CD4-positive, alpha-beta T cell treated with Interleukin-6 at 100 ng/mL for 8 hours (primary cell): ENCODE data around the gene PBXIP1.

Experiments used
- DNase-seq: peaks from one replicate; pipeline ENCODE4 v3.0.0-alpha.2; 2020; ENCODE audit warnings: mixed read lengths, low spot score

The PBXIP1 gene

DNA sequence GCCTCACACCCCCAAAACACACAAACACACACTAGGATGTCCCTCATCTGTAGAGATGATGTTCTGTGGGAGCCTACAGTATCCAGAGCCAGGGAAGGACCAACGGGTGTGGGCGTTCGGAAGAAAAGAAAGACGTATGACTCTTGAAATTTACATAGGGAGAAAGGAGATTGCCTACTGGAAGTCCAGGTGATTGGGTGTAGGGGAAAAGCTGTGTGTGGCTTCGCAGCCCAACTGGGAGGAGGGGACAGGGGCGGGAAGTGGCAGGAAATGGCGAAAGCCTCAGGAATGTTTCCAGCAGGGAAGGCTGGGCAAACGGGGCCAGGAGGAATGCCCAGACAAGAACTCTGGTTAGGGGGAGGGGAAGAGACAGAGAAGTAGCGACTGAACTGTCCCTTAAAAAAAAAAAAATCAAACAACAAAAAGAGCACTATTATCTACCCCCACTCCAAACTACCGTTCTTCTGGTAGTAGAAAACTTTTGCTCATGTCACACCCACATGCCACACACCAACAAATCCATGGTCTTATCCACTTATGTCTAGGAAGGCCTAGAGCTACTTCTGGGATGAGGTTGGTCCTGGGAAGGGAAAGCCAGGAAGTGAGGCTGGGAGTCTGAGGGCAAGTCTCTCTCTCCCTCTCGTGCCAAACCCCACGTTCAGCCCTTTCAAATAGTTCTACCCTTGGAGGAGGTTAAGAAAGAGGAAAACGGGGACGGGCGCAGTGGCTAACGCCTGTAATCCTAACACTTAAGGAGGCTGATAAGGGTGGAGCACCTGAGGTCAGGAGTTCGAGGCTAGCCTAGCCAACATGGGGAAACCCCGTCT, 16.8 kb upstream of the PBXIP1 start:
- no peak for DNase-seq

DNA sequence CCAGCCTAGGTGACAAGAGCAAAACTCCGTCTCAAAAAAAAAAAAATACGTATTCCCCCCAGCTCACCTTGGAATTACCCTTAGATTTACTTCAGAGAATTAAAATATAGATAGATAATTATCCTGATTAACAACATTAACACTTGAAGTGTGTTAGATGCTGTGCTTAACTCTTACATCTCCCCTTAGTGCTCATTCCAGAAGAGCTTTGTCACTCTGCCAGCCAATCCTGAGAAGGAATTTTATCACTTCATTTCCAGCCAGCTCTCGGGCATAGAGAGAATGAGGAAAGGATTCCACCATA, 16.3 kb upstream of the PBXIP1 start:
- DNase-seq, result no peak

DNA sequence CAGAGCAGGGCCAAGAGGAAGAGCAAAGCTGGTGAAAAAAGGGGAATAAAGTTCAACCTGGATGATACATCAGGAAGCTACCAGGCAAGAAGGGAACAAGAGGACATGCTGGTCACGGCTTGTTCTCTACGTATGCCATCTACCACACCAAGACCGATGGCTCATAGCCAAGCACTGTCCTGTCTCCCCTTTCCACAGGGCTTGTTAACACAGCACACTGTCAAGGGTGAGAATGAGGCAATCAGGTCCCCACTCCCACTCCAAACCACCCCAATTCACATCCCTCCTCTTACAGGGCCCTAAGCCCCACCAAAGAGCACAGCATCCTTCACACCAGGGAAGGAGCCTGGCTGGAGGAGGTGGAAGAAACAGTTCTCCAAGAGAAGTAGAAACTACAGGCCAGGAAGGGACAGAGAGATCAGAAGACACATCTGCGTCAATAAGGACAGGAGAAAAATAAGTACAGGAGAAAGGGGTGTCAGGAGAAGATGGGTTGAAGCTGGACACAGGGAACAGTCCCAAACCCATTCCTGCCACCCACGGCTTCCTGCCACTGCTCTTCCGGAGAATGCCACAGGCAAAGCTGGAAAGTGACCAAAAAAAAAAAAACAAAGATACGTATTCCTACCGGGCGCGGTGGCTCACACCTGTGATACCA, 15.6 kb upstream of the PBXIP1 start:
- DNase-seq, result no peak

DNA sequence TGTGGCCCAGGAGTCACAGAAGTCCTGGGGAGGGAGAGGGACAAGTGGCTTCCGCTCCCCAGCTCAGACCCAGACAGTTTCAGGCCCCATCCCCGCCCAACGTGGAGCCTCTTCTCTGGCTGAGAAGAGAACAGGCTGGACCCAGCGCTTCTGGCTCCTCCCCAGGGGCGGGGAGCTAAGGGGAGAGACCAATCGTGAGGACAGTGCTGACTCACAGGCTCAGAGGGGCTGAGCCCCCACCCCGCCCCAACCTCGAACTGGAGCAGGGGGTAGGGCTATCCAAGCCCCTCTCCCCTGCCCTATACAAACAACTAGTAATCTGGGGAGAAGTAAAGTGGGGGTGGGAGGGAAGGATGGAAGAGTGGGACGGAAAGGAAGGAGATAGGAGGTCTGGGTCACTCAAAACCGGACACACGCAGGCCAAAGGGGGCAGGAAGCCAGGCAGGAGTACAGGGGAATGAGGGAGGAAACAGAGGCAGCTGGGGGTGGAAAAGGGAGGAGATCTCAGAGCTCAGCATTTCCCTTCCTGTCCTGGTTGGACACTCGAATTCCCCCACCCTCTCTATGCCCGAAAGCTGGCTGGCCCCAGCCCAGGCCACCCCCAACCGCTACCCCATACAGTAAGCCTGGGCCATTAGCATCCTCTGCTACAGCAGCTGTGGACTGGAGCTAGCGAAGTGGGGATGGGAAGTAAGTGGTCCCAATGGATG, 14.9 kb upstream of the PBXIP1 start, which contains the start of gene SHC1:
Gene SHC1 (minus strand): TSS at position 117 of the 710 bp plus-strand sequence. CDS start 221 bp downstream, outside the sequence.
- no peak for DNase-seq

DNA sequence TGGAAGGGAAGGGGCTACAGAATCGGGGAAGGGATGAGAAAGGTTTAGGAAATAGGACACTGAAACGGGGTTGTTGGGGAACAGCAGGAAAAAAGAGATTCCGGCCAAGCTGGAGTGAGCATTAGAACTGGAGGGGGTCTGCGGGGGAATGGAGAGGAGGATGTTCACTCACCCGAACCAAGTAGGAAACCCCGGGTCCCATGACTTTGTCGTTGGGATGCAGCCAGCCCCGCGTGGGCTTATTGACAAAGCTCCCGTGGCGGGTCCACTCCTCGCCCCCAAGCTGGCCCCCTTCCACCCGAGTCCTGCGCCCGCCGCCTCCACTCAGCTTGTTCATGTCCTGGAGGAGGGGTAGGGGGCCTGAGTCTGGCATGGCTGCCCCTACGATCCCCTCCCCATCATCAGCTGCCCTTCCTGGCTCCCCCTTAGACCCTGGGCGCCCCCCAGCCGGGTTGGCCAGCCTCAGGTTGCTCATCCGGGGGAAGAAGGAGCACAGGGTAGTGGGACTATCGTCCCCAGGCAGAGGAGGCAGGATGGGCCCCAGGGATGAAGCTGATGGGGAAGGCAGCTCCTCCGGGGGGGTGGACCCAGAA, 14.1 kb upstream of the PBXIP1 start:
- DNase-seq, result no peak

DNA sequence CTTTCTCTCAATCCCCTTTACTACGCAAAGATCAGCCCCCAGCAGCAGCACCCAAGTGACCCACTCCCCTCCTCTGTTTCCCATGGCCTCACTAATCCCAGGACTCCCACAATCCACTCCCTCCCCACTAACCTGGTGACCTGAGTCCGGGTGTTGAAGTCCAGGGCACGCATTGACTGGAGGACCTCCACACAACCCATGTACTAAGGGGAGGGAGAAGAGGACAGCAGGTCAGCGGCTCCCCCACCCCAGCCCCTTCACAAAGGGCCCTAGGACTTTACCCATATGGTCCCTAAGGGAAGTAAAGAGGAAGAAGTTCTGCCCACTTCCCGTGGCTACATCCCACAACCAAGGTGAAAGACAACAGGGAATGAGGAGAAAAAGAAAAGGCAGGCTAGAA, 13.3 kb upstream of the PBXIP1 start:
- DNase-seq, result no peak

DNA sequence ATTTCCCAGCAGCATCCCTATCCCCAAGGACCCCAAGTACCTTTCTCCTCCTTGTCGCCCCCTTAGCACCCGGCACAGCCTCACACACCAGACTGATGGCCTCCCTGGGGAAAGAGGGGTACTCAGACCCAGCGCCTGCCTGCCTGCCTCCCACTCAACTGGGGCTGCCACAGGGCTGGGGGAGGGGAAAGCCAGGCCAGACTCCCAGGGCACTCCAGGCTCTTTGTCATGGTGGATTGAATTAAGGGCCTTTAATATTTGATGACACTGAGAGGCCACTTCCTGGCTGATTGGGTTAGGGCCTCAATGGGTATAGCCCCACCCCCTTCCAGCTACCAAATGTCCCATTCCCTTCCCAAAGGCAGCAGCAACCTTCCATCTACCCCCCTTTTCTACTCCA, 12.8 kb upstream of the PBXIP1 start:
- no peak for DNase-seq

DNA sequence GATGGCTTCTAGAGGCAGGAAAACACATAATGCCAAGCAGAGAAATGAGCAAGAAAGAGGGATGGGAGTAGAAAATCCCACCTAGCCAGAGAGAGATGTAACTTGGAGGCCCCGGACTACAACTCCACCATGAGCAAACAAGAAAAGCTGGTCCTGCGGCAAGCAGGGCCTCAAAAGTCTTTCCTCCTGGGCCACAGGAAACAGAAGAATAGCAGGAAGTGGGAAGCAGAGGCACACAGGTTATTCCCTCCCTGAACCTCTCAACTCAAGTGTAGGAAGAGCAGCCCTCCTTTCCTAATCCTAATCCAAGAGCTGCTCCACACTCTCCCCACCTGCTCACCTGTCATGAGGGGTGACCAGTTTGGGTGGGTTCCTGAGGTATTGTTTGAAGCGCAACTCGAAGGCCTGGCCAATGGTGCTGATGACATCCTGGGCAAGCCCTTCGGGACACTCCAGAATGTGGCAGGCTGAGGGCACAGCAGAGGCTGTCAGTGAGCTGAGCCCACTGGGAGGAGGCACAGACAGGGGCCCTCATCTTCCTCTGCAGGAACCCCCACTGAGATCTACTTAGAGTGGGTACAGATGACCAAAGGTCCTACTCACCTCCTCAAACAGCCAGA, 11.5 kb upstream of the PBXIP1 start:
- no peak for DNase-seq

DNA sequence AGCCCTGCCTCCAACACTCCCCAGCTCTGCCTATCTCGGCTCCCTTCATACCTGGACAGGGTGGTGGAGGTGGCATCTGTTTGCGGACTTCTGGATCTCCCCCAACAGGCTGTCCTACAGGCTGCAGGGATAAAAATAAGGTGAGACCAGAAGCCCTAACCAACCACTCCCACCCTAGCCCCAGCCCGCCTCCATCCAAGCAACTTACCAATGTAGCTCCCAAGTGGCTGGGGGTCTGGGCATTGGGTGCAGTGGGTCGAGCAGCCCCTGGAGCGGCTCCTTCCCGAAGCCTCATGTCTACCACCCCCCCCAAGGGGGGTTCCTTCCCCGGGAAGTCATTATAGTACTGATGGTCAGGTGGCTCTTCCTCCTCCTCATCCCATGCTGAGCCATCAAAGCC, 10.2 kb upstream of the PBXIP1 start:
- no peak for DNase-seq

DNA sequence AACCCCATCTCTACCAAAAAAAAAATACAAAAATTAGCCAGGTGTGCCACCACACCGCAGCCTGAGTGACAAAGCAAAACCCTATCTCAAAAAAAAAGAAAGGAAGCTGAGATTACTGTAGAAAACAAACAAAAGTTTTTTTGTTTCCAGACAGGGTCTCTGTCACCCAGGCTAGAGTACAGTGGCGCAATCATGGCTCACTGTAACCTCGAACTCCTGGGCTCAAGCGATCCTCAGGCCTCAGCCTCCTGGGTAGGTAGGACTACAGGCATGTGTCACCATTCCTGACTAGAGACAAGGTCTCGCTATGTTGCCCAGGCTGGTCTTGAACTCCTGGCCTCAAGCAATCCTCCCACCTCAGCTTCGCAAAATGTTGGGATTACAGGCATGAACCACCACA, 8.5 kb upstream of the PBXIP1 start:
- no peak for DNase-seq

DNA sequence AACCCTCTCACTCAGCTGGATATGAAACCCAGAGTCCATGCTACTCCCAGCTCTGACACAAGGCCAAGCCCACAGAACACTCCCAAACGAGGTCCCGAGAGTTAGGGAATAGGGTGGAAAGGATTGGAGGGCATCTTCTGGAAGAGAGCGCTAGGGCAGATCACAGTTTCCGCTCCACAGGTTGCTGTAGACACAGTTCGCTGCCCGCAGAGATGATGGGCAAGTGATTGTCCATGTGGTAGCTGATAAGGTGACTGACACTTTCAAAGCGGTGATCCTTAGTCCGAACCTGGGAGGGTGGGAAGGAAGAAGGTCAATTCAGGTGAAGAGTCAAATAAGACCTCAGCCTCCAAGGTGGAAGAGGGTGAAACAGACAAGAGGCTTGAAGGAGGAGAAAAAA, 7.7 kb upstream of the PBXIP1 start:
- DNase-seq, result no peak

DNA sequence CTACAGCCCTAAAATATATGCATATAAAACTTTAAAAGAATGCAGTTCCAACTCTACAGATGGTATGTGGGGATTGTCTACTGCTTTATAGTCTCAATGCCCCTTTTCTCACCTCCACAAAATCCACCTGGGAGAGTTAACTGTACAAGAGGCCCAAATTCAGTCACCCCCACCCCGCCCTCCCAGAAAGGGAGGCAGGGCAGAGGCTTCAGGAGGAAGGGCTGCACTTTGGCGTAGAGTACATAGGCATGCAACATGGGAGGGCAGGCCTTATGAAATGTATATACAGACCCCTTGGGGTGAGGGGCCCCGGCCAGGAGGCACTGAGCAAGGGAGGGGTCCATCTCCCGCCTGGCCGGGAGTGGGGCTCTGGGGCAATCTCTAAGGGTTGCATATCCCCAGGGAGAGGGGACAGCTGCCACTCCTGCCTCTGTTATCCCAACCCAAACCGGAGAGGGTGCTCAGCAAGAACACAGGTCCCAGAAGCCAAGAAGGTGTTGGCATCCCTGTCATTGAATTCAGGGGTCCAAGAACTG, 7.0 kb upstream of the PBXIP1 start:
- no peak for DNase-seq

DNA sequence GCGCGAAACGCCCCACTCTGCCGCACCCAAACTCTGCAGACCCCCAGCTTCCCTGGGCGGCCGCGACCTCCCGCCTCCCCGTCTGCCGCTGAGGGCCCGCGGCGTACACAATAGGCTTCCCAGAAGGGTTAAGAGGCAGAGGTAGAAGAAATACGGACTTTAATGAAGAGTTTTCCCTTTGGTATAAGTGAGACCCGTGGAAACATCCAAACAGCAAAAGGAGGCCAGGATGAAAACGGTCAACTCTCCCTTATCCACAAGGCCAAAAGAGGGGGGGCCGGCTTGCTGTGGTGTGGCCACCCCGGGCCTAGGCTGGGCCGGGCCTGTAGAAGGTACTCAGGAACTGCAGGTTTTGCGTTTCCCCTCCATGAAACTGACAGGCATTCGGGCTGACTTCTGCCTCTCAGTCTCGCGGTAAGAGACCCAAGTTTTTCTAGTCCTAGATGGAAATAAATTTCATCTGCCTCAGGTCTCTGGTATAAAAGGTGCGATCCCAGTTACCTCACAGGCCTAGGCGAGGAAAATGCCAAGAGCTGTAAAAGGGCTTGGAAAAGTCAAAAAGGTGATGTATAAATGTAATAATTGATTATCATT, 6.4 kb upstream of the PBXIP1 start:
- DNase-seq, result no peak

DNA sequence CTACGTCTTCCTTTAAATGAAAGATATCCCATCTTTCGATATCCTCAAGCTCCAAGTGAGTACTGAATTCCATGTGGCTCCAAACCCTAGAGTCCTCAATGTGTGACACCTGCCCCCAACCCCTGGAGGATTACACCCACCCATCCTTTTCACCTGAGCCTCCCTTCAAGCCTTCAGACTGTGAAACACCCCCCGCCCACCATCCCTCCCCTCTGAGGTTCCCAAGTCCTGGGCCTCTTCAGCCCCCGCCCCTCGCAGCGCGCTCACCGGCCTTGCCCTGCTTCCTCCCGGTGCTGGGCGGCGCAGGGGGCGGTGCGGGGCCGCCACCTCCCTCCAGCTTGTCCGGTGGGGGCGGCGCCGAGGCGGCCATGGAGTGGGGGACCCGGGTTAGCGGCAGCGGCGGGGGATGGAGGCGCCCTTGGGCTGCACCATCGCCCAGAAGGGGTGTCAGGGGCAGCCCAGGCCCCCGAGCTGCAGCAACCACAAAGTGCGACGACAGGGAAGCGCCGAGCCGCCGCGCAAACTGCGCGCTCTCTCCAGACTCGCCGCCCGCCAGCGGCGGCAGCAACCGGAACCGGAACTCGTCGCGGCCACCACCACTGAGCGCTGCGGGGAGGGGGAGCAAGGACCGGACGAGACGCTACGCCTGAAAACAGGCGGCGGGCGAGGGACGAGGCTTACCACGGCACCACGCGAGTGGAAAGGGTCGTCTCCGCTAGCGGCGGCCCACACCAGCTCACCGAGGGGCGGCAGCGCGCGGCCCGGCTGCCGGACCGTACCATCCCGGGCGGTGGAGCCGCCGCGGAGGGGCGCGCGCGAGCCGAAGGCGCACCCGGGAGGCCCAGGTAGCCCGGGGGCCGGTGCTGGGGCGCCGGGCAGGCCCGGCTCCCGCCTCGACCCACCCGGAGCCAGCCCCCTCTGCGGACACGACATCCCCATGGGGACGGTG, 5.6 kb upstream of the PBXIP1 start, which contains the start of gene PYGO2:
Gene PYGO2 (minus strand): TSS at position 576 of the 949 bp plus-strand sequence. CDS start 206 bp downstream, at position 370.
- DNase-seq, result peak; percentile 71

DNA sequence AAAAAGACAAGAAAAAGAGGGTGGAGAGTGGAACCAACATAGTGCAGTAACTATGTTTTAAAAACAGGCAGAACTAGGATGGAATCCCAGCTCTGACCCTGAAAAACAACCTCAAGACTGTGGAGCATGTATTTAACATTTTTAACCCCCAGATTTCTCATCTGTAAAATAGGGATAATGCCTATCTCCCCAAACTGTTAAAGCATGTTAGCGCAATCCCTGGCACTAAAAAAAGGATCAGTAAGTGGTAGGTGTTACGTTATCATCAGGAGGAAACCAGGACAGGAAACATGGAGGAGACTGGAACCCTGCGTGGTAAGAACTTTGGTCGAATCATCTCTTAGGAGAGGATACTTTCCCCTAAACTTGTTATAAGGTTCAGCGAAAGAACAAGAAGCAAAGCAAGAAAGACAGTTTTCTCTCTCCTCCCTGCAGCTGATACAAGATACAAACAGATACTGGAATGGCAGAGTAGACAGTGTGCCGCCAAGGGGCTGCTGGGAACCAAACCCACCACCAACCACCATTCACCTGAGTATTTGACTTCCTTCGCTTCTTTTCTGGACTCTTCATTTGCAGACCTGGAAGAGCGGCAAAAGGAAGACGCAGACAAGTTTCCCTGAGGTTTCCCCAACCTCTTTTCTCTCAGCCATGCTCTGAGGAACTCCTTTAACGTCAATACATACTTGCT, 4.7 kb upstream of the PBXIP1 start:
- no peak for DNase-seq

DNA sequence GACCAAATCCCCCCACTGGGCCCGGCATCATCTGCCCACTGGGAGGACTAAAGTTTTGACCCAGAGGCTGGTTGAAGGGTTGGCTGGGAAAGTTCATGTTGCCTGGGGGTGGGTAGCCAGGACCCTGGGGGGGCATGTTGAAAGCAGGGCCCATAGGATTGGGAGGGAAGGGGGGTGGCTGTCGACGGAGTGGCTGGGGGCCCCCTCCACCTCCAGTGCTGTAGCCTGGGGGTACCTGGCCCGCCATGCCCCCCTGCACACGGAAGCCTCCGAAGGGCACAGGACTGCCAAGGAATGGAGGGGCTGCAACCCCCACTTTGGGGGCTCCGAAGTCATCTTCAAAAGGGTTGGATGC, 3.5 kb upstream of the PBXIP1 start:
- no peak for DNase-seq

DNA sequence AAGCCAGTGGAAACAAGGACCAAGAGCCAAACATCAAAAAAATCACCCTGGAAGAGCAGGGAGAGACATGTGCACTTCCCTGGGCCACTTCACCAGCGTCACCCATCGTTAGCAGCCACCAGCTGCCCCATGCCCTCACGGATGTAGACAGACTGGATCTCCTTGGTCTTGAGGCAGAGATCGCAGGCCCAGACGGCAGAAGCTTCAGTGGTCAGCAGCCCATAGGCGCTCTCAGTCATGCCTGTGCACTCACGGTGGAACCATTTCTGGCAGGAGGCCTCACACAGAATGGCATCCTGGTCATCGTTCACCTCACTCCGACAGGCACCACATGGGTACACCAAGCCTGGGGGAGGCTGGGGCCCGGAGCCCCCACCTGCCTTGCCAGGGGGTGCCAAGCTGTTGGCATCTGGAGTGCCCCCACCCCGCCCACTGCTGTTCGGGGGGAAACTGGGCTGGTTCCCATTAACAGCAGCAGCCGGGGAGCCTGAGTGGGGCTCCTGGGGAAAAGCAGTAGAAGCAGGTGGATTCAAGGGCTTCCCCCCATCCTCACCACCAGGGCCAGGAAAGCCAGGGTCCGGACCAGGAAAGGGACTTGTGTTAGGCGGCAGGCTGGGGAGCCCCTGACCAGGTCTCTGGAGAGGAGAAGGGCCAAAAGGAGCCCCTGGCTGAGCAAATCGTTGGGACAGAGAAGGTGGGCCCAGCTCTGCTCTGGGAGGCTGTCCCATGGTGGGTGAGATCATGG, 3.0 kb upstream of the PBXIP1 start:
- DNase-seq, result no peak

DNA sequence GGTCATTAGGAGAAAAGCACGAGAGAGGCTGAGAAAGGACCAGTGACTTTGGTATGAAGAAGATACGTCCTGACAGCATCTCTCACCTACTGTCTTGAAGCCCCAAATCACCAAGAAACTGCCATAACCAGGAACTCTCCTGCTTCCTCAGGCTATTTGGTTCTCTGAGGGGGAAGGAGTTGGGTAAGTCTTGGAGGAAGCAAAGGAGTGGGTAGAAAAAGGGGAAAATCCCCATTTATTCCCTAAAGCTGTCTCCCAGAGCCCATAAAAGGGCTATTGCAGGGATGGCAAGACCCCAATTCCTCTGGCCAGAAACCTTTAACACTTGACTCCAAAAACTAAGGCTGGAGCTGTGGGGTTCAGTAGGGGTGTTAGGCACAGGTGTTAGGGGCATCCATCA, 2.1 kb upstream of the PBXIP1 start:
- DNase-seq, result no peak

DNA sequence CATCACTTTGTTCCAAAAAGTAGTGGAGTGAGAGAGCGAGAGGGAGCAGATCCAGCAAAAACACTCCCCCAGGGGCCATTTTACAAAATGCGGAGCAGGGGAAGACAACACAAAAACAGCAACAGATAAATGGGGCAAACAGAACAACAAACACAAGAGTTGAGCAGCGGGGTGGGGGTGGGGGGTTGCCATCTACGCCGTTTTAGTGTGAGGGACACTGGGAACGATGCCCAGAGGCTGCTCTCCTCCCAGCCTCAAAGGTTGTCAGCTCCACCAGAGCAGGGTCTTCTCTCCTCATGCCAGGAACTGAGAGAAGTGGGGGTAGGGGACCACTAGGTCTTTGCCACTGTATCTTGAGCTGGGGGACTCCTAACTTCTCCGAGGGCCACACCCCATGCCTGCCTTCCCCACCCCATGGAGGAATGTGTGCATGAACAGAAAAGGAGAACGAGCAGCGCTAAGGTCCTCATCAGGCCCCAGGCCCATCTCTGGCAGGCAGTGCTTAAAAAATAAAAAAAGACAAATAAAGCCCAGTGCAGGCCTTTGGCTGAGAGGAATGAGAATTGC, 1.3 kb upstream of the PBXIP1 start:
- no peak for DNase-seq
